Superior temporal gyrus (tissue), 1 donor: ENCODE data around the gene CAVIN3.

Experiments used
- DNase-seq: peaks from one replicate; pipeline ENCODE4 v3.0.0-alpha.2; 2016; ENCODE audit errors: extremely low spot score

CAVIN3 gene

DNA sequence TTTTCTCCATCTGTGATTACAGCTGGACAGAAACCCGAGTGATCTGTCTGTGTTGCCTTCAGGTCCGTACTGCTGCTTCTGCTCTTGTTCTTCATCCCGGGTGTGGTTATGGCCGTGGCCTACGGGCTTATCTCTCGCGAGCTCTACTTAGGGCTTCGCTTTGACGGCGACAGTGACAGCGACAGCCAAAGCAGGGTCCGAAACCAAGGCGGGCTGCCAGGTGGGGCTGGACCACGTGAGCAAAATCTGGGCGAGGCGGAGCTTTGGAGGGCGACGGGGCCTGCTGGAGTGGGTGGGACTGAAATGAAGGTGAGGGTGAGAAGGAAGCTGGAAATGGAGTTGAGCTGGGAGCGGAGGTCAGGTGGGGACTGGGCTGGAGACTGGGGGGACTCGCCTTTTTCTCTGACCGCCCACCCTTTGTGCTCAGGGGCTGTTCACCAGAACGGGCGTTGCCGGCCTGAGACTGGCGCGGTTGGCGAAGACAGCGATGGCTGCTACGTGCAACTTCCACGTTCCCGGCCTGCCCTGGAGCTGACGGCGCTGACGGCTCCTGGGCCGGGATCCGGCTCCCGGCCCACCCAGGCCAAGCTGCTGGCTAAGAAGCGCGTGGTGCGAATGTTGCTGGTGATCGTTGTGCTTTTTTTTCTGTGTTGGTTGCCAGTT is 49.6 kb downstream of the CAVIN3 start:
- no peak for DNase-seq

GRCh38 chr11:6269994-6270393 is 50.3 kb downstream of the CAVIN3 start:
- no peak for DNase-seq
